Cardiac muscle cell (in vitro differentiated cells and primary cell): Measurements from ENCODE around the gene RAB40C. TPM values are rescaled to one million over a fixed set of nuclear protein-coding genes. Genes with fewer than 3 reads are reported as not detected.
A peak's percentile ranks its signal among the peaks of the same experiment; 100 is the strongest.

ENCODE experiments used
- DNase-seq, 2 donors: peaks; one replicate each; pipeline versions ENCODE4 v3.0.0 to v3.0.0-alpha.2; 2010 to 2017; ENCODE audit warnings: low read depth in 1 of 2, low spot score in 1 of 2
- H3K27ac ChIP-seq: fragments of 200-600 bp; sonication (generic); 2 replicates; pipeline ENCODE4 v1.5.1; 2016
- H3K27me3 ChIP-seq: fragments of 200-600 bp; sonication (generic); 2 replicates; pipeline ENCODE4 v1.6.0; 2016; ENCODE audit warnings: control low read depth
- H3K36me3 ChIP-seq: fragments of 200-600 bp; sonication (generic); 2 replicates; pipeline ENCODE4 v1.5.1; 2016; ENCODE audit warnings: control low read depth
- H3K4me1 ChIP-seq: fragments of 200-600 bp; sonication (generic); 2 replicates; pipeline ENCODE4 v1.8.1; 2017; ENCODE audit warnings: low read depth, mild to moderate bottlenecking, mixed run types
- H3K4me3 ChIP-seq: fragments of 200-600 bp; sonication (generic); 2 replicates; pipeline ENCODE4 v1.5.1; 2016; ENCODE audit warnings: mild to moderate bottlenecking
- H3K9me3 ChIP-seq: fragments of 200-600 bp; sonication (generic); 2 replicates; pipeline ENCODE4 v1.5.1; 2017; ENCODE audit warnings: low read depth, mild to moderate bottlenecking, control low read depth
- polyA plus RNA-seq: library from polyadenylated mRNA; unstranded; fragments of >200 nt; fragmentation: Nextera tagmentation; extraction: Ambion mirVana; gene quantifications from 2 replicates; pipeline ENCODE4 v1.2.1, GENCODE V29; 2016
- total RNA-seq: library from RNA; depleted of rRNA; stranded (reverse); fragments of >200 nt; gene quantifications from 2 replicates; pipeline ENCODE4 v1.2.3, GENCODE V29; 2016
- TF ChIP-seq, protein P1 (sequence below): IDR thresholded peaks from 2 replicates; pipeline ENCODE4 v1.5.1; 2012; ENCODE audit warnings: low read depth, mild to moderate bottlenecking, low read length

RAB40C gene
- total and polyA plus RNA-seq, 2 experiments from 2014 or later = 30.8 to 45.9 TPM

DNA sequence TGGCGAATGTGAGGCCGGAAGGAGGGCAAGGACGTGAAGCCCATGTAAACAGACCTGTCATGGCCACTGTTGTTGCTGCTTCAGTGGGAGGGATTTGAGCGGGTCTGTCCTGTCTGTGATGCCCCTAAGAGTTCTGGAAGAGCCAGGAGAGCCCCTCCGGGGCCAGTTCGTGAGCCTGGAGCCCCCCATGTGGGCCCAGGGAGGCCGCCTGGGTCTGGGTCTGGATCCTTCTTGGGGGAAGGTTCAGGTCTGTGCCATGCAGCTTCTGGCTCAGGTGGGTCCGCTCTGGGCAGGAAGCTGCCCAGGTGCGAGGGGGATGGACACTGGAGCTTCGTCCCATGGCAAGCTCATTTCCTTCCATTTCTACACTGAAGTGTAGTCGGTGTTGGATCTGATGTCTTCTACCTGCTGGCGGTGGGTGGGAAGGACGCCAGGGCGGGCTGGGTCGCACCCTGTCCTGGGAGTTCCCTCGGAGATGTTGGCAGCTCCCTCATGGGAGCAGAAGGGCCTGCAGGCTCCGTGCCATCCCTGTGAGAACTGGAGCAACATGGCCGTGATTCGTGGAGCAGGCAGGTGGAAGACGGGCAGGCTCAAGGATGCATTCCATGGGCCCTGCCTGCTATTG, 29.7 kb downstream of the RAB40C start:
- TF ChIP-seq, protein P1, sequence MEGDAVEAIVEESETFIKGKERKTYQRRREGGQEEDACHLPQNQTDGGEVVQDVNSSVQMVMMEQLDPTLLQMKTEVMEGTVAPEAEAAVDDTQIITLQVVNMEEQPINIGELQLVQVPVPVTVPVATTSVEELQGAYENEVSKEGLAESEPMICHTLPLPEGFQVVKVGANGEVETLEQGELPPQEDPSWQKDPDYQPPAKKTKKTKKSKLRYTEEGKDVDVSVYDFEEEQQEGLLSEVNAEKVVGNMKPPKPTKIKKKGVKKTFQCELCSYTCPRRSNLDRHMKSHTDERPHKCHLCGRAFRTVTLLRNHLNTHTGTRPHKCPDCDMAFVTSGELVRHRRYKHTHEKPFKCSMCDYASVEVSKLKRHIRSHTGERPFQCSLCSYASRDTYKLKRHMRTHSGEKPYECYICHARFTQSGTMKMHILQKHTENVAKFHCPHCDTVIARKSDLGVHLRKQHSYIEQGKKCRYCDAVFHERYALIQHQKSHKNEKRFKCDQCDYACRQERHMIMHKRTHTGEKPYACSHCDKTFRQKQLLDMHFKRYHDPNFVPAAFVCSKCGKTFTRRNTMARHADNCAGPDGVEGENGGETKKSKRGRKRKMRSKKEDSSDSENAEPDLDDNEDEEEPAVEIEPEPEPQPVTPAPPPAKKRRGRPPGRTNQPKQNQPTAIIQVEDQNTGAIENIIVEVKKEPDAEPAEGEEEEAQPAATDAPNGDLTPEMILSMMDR = no peak
- H3K27me3 ChIP-seq = no peaks in the 10 kb centered on the region
- no peak overlapping the region for H3K27ac ChIP-seq
- no peaks in the 10 kb centered on the region for H3K36me3 ChIP-seq
- H3K4me3 ChIP-seq = no peak overlapping the region
- no peaks in the 10 kb centered on the region for H3K9me3 ChIP-seq
- H3K4me1 ChIP-seq = peaks cover 8% of the 10 kb centered on the region
- DNase-seq = no peak

DNA sequence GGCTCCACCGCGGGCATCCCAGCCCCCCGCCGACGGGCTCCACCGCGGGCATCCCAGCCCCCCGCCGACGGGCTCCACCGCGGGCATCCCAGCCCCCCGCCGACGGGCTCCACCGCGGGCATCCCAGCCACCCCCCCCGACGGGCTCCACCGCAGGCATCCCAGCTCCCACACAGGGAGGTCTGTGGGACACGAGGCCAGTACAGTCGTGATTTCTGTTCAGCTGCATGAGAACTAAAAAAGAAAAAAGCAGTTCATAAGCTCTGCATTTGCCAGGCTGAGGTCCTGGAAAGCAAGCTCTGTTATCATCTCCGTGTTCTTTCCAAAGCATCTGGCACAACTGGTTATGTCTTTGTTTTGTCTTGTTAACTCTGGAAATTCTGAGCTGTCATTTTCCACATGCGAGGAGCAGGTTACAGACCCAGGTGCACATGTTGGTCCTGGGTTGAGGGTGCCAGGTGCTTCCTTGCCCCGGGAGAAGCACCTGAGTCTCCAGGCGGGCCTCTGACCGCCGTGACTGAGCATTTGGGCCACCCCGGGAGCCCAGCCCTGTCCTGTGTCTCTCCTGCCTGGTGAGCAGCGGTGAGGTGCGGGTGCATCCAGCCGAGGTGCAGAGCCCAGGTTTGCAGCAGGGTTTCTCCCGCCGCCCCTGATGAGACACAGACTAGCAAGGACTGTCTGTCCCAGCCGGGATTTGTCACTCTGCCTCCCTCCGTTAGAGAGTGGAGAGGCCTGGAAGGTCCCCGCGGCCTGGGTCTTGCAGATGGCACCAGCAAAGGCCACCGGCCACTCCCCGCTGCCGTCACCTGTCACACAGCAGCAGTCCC, 31.0 kb downstream of the RAB40C start:
- H3K9me3 ChIP-seq = no peaks in the 10 kb centered on the region
- no peaks in the 10 kb centered on the region for H3K27me3 ChIP-seq
- H3K27ac ChIP-seq = no peak overlapping the region
- H3K36me3 ChIP-seq = no peaks in the 10 kb centered on the region
- TF ChIP-seq, protein P1 = no peak
- peaks cover 8% of the 10 kb centered on the region for H3K4me1 ChIP-seq
- no peak for DNase-seq
- no peak overlapping the region for H3K4me3 ChIP-seq

DNA sequence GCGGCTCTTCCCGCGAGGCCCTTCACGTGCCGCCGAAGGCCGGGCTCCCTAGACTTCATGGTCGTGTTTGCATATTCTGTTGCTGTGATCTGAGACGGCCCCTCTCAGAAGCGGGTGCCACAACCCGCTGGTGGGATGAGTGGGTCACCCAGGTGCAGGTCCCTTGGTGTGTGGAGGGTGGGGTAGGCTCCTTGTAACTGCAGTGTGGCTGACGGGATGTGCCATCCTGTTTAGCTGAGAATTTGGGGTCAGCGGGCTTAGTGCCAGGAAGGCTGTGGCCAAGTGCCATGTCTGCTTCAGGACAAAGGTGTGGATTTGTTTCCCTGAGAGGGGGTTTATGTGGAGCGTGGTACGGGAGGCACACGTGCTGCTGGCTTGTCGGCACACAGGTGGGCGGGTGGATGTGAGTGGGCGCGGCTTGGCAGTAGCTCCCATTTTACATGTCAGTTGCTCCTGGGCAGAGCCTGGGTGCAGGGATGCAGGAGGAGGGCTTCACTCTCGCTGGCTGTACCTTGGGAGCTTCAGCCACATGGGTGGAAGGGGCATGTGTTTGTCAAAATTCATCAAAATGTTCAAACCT, 31.8 kb downstream of the RAB40C start:
- DNase-seq = no peak
- Histone ChIP-seq H3K27me3 (no peaks in the 10 kb centered on the region), H3K27ac (no peak overlapping the region), H3K9me3 (no peaks in the 10 kb centered on the region), H3K4me3 (no peak overlapping the region), H3K36me3 (no peaks in the 10 kb centered on the region), H3K4me1 (peaks cover 8% of the 10 kb centered on the region)
- TF ChIP-seq, protein P1 = no peak

DNA sequence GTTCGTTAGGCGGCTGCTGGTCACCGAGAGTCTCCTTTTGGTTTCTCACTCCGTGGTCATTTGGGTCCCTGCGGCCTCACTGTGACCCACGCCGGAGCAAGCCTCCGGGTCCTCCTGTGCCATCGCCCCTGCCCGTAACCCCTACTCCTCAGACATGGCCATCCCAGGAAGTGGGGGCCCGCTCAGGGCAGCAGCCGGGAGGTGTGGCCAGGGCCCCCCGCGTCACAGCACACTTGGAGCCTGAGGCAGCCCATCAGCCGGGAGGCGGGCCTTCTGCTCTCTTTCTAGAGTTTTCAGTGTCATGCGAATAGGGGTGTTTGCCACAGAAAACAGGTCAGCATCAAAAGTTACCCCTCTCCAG, 33.0 kb downstream of the RAB40C start:
- Histone ChIP-seq H3K27me3 (no peaks in the 10 kb centered on the region), H3K4me3 (no peak overlapping the region), H3K27ac (no peak overlapping the region), H3K9me3 (no peaks in the 10 kb centered on the region), H3K4me1 (peaks cover 8% of the 10 kb centered on the region), H3K36me3 (peaks cover 3% of the 10 kb centered on the region)
- TF ChIP-seq, protein P1 = no peak
- DNase-seq = no peak

DNA sequence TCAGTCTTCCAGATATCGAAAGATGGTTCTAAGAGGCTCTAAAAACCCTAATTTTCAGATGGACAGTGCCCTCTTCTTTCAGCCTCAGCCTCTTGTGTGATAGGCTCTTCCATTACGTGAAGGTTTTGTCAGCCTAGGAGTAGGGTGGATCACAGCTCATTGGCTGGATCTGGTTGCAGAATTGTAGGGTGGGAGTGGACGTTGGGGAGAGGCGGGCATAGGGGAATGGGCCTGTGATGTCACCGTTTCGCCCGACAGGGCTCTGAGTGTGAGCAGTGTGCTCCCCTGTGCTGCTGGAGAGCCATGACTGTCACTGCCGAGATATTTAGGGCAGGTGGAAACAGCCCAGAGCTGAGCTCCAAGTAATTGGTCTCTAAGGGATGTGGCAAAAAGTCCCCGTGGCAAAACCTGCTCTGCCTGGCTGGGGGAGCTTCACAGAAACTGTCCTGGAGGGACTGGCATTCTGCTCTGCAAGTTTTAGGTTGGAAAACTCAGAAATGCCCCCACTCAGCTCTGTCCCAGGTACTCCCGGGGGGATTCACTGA, 34.7 kb downstream of the RAB40C start:
- H3K9me3 ChIP-seq = no peaks in the 10 kb centered on the region

More for the DNA sequence above, 34.7 kb downstream of the RAB40C start:
- Histone ChIP-seq H3K4me3 (no peak overlapping the region), H3K4me1 (peaks cover 18% of the 10 kb centered on the region), H3K36me3 (peaks cover 3% of the 10 kb centered on the region), H3K27ac (peak overlapping the region; percentile 73), H3K27me3 (no peaks in the 10 kb centered on the region)
- TF ChIP-seq, protein P1 = no peak
- DNase-seq = no peak
